RWPE2 (cell line): Measurements from ENCODE around the gene TNS4.
A peak's percentile ranks its signal among the peaks of the same experiment; 100 is the strongest.

Experiments
- ATAC-seq: fragments of 200-7000 bp; cut with Tn5 transposase; 3 replicates; pipeline ENCODE4 v1.9.1; 2021; ENCODE audit warnings: low read depth
- DNase-seq: peaks from one replicate; pipeline ENCODE4 v3.0.0-alpha.2; 2020; ENCODE audit warnings: low spot score
- H3K27ac ChIP-seq: fragments of 450-650 bp; 2 replicates; pipeline ENCODE4 v1.5.1; 2017; ENCODE audit warnings: mild to moderate bottlenecking; ENCODE audit not compliant: poor library complexity, severe bottlenecking
- H3K27me3 ChIP-seq: fragments of 250-450 bp; sonication (Bioruptor Pico); 2 replicates; pipeline ENCODE4 v1.5.1; 2021; ENCODE audit warnings: mild to moderate bottlenecking, moderate library complexity; ENCODE audit not compliant: insufficient read depth, poor library complexity, severe bottlenecking
- H3K36me3 ChIP-seq: fragments of 250-450 bp; sonication (Bioruptor Pico); 2 replicates; pipeline ENCODE4 v1.5.1; 2020; ENCODE audit warnings: low read depth, mild to moderate bottlenecking, moderate library complexity
- H3K4me1 ChIP-seq: fragments of 250-450 bp; sonication (Bioruptor Pico); 2 replicates; pipeline ENCODE4 v1.5.1; 2021; ENCODE audit warnings: mild to moderate bottlenecking, moderate library complexity; ENCODE audit not compliant: insufficient read depth, poor library complexity, severe bottlenecking
- H3K4me3 ChIP-seq: fragments of 250-450 bp; sonication (Bioruptor Pico); 2 replicates; pipeline ENCODE4 v1.5.1; 2021; ENCODE audit warnings: mild to moderate bottlenecking, moderate library complexity; ENCODE audit not compliant: severe bottlenecking
- H3K9me3 ChIP-seq: fragments of 250-450 bp; sonication (Bioruptor Pico); 2 replicates; pipeline ENCODE4 v1.5.1; 2021; ENCODE audit warnings: mild to moderate bottlenecking, moderate library complexity; ENCODE audit not compliant: severe bottlenecking
- CTCF ChIP-seq: fragments of 450-650 bp; IDR thresholded peaks from one replicate; pipeline ENCODE4 v1.5.1; 2017; ENCODE audit warnings: mild to moderate bottlenecking, moderate library complexity; ENCODE audit not compliant: poor library complexity, severe bottlenecking

The TNS4 gene

GRCh38 chr17:40495140-40495539, 6.3 kb downstream of the TNS4 start:
- peaks cover 70% of the 10 kb centered on the region for H3K4me1 ChIP-seq
- ATAC-seq (no peak), DNase-seq (no peak)
- peak overlapping the region; percentile 100 for H3K27ac ChIP-seq
- no peaks in the 10 kb centered on the region for H3K9me3 ChIP-seq
- peak overlapping the region; percentile 81 for H3K4me3 ChIP-seq
- no peak for TF ChIP-seq CTCF
- no peaks in the 10 kb centered on the region for H3K27me3 ChIP-seq
- peaks cover 100% of the 10 kb centered on the region for H3K36me3 ChIP-seq

- Histone ChIP-seq H3K36me3 (peaks cover 100% of the 10 kb centered on the region), H3K9me3 (no peaks in the 10 kb centered on the region), H3K27ac (peak overlapping the region; percentile 100), H3K27me3 (no peaks in the 10 kb centered on the region), H3K4me3 (no peak overlapping the region), H3K4me1 (peaks cover 81% of the 10 kb centered on the region)
- DNase-seq, result no peak
- peak; percentile 2; the same call in 2 of the 3 replicates for ATAC-seq
- TF ChIP-seq CTCF, result no peak
These were observed 7.7 kb downstream of the TNS4 start for GRCh38 chr17:40493697-40494096.

GRCh38 chr17:40491486-40491885, 9.9 kb downstream of the TNS4 start:
- no peak for TF ChIP-seq CTCF
- ATAC-seq (peak; percentile 1; the same call in 2 of the 3 replicates), DNase-seq (no peak)
- peak overlapping the region; percentile 100 for H3K27ac ChIP-seq
- peaks cover 95% of the 10 kb centered on the region for H3K4me1 ChIP-seq
- H3K4me3 ChIP-seq, result no peak overlapping the region
- H3K27me3 ChIP-seq, result no peaks in the 10 kb centered on the region
- H3K9me3 ChIP-seq, result no peaks in the 10 kb centered on the region
- H3K36me3 ChIP-seq, result peaks cover 100% of the 10 kb centered on the region

GRCh38 chr17:40490982-40491381, 10.4 kb downstream of the TNS4 start:
- no peak for TF ChIP-seq CTCF
- DNase-seq (no peak), ATAC-seq (no peak)
- Histone ChIP-seq H3K27ac (peak overlapping the region; percentile 100), H3K9me3 (no peaks in the 10 kb centered on the region), H3K27me3 (no peaks in the 10 kb centered on the region), H3K36me3 (peaks cover 100% of the 10 kb centered on the region), H3K4me1 (peaks cover 95% of the 10 kb centered on the region), H3K4me3 (no peak overlapping the region)

GRCh38 chr17:40490289-40490853, 11.1 kb downstream of the TNS4 start:
- H3K9me3 ChIP-seq, result no peaks in the 10 kb centered on the region
- peak overlapping the region; percentile 100 for H3K27ac ChIP-seq
- H3K4me3 ChIP-seq, result no peak overlapping the region
- peak; percentile 9 for ATAC-seq
- H3K36me3 ChIP-seq, result peaks cover 100% of the 10 kb centered on the region
- peaks cover 95% of the 10 kb centered on the region for H3K4me1 ChIP-seq
- DNase-seq, result no peak
- no peaks in the 10 kb centered on the region for H3K27me3 ChIP-seq
- no peak for TF ChIP-seq CTCF
